LNCAP (cell line): ENCODE data around the gene ADK.

Experiments used
- CTCF ChIP-seq: fragments of 450-650 bp; IDR thresholded peaks from 2 replicates; pipeline ENCODE4 v1.5.1; 2017; ENCODE audit warnings: mild to moderate bottlenecking

The ADK gene

GRCh38 chr10:74755273-74755672, 604.3 kb downstream of the ADK start:
- no peak for TF ChIP-seq CTCF
